GOT3 (cell line): ENCODE results near the gene NHSL1.
"Not testable (repeated sequence)": the region's sequence is repeated elsewhere in the genome, so short reads cannot be mapped to it uniquely, and the experiment has no call there.

Source experiments
- DNase-seq: peaks from one replicate; lab custom pipeline; 2025; ENCODE audit warnings: mixed read lengths; lab: John Stamatoyannopoulos, UW

Gene NHSL1

GRCh38 chr6:138428944-138429598 lies 70.2 kb downstream of the NHSL1 start:
- no peak for DNase-seq

GRCh38 chr6:138427701-138428100 lies 71.6 kb downstream of the NHSL1 start:
- no peak for DNase-seq

GRCh38 chr6:138426500-138427123 lies 72.7 kb downstream of the NHSL1 start:
- no peak for DNase-seq

- not testable (repeated sequence) for DNase-seq
Measured at GRCh38 chr6:138425256-138425655, 74.0 kb downstream of the NHSL1 start.

GRCh38 chr6:138424004-138424904 lies 75.0 kb downstream of the NHSL1 start:
- no peak for DNase-seq

GRCh38 chr6:138422861-138423260 lies 76.4 kb downstream of the NHSL1 start:
- DNase-seq, result no peak

- no peak for DNase-seq
Measured at GRCh38 chr6:138421608-138422007, 77.7 kb downstream of the NHSL1 start.

- DNase-seq, result no peak
Measured at GRCh38 chr6:138421089-138421488, 78.2 kb downstream of the NHSL1 start.

- no peak for DNase-seq
Measured at GRCh38 chr6:138420356-138420755, 78.9 kb downstream of the NHSL1 start.

GRCh38 chr6:138419766-138420165 lies 79.5 kb downstream of the NHSL1 start:
- DNase-seq, result no peak

GRCh38 chr6:138418118-138418742 lies 81.1 kb downstream of the NHSL1 start:
- no peak for DNase-seq

GRCh38 chr6:138417493-138418117 lies 81.7 kb downstream of the NHSL1 start:
- DNase-seq, result no peak

GRCh38 chr6:138416206-138416605 lies 83.1 kb downstream of the NHSL1 start:
- no peak for DNase-seq

- no peak for DNase-seq
Measured at GRCh38 chr6:138415125-138415524, 84.2 kb downstream of the NHSL1 start.

- DNase-seq, result no peak
Measured at GRCh38 chr6:138410972-138411880, 88.1 kb downstream of the NHSL1 start.

- DNase-seq, result no peak
Measured at GRCh38 chr6:138410048-138410735, 89.1 kb downstream of the NHSL1 start.

- no peak for DNase-seq
Measured at GRCh38 chr6:138406443-138406842, 92.9 kb downstream of the NHSL1 start.

- no peak for DNase-seq
Measured at GRCh38 chr6:138405816-138406413, 93.4 kb downstream of the NHSL1 start.

- no peak for DNase-seq
Measured at GRCh38 chr6:138404666-138405337, 94.5 kb downstream of the NHSL1 start.
